NCI-H1417 (cell line): ENCODE data around the gene CHST11.

Source experiments
- DNase-seq, 3 experiments: peaks; one replicate each; lab custom pipeline; 2025; lab: John Stamatoyannopoulos, UW

The CHST11 gene

DNA sequence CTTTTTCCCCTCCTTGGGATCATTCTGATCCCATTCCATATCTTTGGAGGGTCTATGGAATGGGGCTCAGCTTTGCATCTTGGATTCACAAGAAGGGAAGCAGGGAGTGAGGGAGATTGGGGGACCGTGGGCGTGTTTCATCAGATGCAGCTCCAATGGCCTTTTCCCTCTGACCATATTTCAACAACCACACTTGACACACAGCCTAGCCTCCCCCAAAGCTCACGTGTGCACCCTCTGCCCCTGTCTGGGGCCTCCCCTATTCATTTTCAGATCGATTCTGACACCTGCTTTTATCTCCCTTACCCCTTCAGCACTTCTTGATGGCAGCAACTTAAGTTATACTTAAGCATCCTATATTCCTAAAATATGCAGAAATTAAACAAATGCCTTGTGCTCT, 126.6 kb downstream of the CHST11 start:
- DNase-seq = no peak

DNA sequence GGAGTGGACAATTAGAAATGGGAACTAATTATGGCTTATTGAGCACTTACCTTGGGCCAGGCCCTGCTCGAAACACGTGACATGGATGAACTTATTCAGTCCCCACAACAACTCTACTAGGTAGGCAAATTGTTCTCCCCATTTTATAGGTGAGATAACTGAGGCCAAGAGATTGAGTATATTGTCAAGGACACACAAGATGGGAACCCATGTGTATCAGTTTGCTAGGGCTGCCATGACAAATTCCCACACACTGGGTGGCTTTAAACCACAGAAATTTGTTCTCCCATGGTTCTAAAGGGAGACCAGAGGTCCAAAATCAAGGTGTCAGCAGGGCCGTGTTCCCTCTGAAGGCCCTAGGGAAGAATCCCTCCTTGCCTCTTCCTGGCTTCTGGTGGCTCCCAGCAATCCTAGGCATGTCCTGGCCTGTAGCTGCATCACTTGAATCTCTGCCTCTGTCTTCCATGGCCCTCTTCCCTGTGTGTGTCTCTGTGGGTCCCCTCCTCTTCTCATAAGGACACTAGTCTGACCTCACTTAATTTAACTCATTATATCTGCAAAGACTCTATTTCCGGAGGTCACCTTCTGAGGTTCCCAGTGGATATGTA, 128.8 kb downstream of the CHST11 start:
- no peak for DNase-seq

DNA sequence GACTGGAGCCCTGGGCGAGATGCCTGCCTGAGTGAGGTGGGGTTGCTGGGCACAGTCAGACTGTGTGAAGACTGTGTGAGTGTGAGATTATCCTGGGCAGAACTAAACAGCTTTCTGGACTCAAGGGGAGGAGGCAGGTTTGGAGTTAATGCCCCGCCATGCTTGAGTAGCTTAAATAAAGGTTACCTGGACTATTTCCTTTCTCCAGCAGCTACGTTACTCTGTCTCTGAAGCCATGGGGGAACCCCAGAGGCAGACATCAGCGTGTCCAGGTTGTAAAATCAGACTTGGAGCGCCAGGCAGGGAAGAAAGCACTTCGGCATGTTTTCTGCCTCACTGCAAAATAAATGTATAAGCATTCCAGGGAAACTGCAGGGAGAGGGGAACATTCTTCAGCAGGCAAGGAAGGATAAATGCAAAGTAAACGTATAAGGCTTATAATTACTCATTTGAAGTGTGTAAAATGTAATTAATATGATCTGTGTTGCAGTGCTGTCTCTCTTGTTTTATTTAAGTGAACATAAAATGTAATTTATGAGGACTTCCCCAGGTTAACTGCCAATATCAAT, 129.7 kb downstream of the CHST11 start:
- peak in 2 of 3 experiments; percentile 32 to 37 for DNase-seq

DNA sequence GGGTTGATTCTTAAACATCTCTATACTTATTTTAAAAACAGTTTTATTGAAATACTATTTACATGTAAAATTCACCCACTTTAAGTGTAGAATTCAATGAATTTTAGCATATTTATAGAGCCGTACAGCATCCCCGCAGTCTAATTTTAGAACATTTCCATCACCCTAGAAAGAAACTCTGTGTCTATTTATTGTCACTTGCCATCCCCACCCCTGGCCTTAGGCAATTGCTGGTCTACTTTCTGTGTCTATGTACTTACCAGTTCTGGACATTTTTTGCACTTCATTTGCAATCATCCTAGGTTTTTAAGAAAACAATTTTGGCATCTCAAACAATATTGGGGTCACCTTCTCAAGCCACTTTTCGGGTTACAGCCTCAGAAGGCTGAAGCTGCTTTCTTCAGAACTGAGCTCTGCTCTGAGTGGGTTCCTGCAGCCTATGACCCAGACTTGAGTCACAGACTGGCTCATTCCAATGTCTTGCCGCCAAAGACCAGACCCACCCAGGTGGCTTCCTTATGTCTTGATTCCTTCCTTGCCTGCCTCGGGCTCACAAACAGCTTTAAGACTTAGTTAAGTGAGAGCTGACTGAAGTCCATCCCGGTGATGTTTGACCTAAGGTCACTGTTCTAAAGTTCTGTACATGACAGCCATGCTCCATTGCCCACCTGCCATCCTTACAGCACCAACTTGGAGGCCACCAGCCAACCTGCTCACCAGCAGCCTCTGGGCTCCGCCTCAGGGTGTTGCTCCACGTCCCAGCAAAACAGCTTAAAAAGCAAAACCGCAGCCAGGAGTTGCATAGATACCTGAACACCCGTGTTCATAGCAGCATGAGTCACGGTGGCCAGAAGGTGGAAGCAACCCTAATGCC, 131.5 kb downstream of the CHST11 start:
- DNase-seq = no peak

DNA sequence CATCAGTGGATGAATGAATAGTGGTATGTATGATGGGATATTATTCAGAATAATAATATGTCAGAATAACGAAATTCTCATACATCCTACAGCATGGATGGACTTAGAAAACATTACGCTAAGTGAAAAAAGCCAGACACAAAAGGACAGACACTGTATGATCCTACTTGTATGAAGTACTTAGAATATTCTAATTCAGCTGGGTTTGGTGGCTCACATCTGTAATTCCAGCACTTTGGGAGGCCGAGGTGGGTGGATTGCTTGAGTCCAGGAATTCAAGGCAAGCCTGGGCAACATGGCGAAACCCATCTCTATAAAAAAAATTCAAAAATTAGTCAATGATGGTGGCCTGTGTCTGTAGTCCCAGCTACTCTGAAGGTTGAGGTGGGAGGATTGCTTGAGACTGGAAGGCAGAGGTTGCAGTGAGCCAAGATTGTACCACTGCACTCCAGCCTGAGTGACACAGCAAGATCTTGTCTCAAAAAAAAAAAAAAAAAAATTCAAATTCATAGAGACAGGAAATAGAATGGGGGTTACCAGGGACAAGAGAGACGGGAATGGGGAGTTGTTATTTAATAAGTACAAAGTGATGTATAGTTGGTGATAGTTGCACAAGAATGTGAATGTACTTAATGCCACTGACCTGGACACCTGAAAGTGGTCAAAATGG, 132.3 kb downstream of the CHST11 start:
- DNase-seq = no peak

DNA sequence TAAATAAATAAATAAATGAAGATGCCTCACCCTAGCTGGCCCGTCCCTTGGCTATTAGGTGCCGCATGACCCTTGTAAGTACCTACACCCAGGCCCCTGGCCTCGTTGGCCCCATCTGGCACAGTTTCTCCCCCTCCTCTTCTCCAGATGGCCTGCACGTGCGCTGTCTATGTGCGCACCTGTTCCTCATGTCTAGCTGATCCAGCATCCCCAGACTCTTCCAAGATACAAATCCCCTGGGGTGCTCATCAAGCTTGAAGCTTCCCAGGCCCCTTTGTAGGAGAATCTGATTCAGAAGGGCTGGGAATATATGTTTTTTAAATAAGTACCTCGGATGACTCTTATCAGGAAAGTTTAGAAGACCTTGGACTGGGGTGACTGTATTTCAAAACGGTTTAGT, 133.3 kb downstream of the CHST11 start:
- DNase-seq = no peak

DNA sequence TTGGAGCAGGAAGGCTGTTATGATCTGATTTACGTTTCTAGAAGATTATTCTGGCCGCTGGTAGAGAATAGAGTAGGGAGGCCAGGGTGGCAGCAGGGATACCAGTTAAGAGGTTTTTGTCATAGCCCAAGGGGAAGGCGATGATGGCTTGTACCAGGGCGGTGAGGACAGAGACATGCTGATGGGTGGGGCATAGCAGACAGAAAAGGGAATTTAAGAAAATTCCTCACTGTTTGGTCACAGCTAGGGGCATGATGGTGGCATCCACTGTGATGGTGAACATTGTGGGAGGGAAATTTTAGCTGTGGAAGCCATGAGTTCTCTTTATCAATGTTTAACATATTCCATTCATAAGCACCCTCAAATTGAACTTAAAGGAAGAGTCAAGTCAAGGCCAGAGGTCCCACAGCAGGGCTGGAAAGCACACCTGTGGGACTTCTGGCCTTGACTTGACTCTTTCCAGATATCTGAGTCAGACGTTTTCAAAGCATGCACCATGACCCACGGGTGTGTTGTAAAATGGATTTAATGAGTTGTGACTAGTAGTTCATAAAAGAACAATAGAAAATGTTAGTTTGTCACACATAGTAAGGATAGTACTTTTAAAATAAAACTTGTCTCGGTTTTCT, 134.6 kb downstream of the CHST11 start:
- no peak for DNase-seq

DNA sequence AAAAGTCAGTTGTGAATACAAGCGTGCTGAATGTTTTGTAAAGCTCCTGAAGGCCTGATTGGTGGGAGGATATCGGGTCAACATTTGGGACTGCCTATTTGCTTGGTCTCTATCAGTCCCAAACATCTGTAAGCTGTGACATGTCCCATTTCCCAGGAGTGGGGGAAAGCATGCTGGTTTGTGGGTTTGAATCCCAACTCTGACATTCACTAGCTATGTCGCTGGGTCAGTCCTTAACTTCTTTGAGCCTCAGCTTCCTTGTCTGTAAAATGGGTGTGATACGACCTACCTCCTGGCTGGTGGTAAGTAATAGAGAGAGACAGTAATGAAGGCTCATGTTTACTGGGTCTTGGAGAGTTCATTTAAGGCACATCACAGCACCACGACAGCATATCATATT, 136.7 kb downstream of the CHST11 start:
- DNase-seq = no peak

DNA sequence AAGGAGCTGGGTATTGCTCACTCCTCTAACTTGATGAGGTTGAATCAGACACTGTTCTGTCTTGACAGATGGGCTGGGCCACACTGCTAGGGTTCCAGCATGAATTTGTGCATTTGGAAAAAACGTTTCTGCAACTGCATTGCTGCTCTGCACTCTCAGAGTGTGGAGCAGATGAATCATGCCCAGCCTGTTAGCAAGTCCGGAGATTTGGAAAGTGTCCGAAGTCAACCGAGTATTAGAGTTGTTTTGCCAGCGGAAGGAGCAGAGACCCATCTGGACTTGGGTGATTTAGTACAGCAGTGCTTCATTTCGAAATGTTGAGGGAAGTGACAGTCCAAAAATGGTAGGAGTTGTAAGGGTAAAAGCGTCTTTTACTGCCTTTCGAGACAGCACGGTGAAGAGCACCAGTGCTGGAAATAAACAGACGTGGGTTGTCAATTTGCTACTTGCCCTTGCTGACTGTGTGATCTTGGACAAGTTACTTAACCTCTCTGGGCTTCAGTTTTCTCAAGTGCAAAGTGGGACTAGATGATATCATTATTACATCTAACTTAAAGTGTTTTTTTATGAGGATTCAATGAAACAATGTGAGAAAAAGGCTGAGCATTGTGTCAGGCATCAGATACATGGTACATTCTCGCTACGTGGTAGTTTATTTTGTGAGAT, 139.5 kb downstream of the CHST11 start:
- DNase-seq = no peak

DNA sequence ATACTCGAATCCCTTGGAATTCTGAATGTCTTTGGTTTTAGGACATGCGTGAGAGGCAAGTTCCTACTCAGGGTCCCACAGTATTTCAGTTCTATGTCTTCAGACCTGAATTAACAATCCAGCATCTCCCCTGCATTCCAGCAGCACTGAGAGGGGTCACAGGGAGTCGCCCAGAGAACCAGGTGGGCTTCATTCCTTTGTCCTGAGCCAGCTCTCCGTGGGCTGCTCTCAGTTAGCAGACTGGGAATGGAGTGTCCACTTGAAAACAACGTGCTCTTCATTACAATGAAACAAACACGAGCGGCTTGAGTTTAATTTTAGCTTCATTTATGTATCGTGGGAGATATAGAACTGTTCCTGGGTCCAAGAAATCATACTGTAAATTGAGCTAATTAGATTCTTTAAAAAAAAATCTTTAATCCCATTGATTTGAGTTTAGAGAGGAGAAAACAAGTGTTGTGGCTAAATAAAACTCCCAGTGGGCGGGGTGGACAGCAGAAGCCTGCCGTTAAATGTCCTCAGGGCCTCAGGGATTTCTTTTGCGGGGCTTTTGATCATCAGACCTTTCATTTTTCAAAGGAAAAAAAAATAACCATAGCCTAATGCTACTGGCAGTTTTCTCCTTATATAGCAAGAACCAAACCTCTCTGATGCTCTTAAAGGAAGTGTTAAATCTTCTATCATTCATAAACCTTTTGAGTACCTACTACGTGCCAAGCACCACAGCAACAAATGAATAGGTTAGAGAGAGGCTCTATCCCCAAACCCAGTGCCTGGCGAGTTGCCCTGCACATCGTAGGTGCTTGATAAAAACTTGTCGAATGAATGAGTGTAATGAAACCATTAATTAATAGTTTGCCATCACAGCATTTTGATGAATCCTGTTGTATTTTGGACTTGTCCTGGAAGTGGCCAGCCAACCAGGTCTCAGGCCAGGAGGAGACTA, 140.4 kb downstream of the CHST11 start:
- no peak for DNase-seq

DNA sequence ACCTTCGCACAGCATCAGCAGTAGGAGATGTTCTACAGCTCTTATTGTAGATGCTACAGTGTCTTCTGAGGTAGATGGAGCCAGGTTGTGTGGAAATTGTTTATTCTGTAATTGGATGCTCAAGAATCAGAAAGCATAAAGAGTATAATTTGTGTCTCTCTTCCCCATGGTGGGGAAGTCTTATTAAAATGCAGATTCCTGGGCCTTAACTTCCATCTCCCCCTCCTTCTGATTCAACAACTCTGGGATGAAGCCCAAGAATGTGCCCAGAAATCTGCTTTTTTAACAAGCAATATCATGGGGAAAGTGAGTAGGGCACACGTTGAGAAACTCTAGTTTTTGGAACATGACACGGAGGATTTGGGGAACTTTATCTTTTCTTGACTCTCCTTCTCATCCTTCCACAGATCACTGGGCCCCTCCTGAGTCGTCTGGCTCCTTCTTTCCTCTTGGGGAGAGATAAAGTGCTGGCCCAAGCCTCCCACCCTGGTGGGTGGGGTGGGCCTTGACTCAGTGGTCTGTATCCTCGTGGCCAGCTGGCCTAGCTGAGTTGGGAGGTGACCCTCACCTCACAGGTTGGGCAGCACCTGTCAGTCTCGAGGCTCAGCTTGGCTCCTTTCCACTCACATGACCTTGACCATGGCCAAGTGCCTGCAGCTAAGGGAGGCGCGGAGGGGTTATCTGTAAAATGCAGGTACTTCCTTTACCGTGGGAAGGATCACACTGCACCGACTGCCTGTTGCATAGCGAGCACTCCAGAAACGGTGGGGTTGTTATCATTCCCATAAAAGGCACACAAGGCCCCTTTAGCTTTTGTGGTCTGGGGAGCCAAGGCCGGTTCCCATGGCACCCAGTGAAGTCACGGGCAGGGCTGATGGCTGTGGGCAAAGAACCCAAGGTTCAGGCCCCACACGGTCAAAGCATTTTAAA, 141.9 kb downstream of the CHST11 start:
- no peak for DNase-seq

DNA sequence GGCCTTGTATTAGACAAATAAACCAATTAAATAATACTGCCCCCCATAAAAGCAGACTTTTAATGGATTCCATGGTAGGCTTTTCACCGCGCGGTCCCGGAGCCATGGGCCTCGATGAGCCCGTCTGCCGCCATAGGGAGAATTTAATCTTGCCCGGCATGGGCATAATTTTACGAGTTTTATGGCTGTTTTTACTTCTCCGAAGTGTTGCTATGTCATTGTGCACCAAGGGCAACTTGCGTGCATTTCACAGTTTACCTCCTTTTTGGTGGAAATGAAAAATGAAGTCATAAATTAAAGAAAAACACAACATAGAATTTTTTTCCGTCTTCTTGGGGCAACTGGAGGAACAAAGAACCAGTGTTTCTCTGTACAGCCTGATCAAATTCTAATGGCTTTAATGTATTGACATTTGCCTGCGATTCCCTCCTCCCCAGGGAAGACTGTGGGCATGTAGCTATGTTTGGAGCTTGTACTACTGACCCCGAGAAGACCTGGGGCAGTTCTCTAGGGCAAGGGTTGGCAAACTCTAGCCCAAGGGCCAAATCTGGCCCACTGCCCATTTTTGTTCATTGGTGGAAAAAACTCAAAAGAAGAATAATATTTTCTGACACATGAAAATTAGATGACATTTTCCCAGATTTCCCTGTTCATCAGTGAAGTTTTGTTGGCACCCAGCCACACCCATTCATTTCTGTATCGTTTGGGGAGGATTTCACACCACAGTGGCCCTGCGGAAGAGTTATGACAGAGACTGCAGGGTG, 142.7 kb downstream of the CHST11 start:
- DNase-seq = no peak

DNA sequence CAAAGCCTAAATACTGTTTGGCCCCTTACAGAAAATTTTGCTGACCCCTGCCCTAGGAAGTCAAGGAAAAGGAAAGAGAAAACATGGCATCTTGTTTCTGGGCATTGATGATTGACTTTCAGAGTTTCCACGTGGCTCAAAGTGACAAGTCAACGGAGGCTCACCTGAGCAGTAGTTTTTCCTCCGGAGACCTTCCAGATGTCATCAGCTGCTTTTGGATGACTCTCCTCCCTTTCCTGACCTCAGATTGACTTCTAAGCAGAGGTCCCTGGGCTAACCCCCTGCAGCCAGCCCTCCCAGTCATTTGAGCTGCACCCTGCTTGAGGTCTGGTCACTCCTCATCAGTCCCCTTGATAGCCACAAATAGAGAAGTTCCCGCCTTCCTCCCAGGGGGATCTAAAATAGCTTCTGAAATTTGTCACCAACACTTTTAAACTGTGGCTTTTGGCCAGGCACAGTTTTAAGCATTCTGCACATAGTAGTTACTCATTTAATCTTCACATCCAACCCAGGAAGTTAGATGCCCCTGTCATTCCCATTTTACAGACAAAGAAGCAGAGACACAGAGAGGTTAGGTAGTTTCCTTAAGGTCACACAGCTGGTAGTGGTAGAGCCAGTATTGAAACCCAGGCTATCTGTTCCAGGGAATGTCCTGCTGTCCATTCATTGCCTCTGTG, 143.4 kb downstream of the CHST11 start:
- DNase-seq = no peak

DNA sequence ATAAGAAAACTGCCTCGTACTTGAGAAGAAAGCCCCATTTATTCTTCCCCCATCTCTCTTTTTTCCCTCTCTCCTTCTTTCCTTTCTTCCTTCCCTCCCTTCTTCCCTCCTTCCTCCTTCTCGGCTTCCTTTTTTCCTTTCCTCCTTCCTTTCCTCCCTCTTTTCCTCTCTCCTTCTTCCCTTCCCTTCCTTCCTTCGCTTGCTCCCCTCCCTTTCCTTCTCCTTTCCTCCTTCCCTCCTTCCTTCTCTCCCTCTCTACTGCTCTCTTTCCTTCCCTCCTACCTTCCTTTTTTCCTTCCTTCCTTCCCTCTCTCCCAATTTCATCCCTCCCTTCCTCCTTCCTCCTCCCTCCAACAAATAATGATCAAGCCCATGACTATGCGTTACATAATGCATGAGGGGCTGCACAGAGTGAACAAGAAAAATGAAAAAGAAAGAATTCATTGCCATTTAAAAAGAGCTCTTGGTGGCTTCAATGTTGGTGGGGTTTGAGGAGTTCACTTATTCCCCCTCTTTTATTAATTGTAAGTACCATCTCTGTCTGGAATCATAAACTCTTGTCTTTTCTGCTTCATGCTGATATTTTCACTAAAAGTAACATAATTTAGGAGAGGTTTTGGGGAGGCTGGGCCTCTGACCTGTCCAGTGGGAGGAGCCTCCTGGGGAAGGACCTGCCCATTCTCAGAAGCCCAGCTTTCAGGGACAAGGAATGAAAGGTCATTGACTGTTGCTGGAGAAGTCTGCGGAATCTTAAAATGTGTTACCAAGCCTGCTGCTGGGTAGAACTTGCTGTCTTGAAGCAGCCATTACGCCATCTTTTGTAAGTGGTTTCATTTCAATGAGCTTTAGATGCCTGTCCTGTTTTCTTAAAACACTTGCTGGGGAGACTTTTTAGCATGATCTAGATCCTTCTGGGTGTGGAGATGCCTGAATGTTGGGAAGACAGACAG, 144.3 kb downstream of the CHST11 start:
- no peak for DNase-seq

DNA sequence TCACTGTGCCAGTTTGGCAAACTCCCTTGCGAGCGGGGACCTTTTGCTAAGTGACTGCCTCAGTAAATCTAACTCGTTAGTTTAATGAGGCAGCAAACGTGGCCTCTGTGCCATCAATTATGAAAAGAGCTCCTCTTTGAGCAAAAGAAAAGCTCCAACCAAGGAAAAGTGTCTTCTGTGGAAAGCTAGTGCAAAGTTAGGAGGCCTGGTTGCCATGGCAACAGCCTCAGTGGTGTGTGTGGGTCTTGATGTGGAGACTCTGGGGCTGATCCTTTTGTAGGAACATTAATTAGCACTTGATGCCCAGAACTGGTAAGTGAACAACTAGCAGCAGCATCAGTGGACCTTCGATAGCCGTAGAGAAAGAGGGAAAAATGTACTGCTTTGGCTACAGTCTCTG, 145.7 kb downstream of the CHST11 start:
- peak in 1 of 3 experiments; percentile 35 for DNase-seq

DNA sequence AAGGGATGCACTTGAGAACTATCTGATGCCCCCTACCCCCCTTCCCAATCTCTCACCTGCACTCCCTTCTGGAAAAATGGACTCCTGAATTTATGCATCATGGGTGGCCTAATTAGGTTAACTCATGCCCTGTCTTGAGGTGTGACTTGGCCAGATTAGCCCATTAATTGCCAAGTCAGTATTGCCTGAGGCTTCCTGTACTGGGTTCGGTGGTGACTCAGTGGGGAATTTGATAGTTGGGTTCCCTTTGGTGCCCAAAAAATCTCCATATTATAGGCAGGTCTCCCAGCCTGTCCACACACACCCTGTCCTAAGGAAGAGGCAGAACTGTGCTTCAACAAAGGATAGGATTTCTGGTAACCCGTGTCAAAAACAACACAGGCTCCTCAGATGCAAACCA, 146.1 kb downstream of the CHST11 start:
- no peak for DNase-seq

DNA sequence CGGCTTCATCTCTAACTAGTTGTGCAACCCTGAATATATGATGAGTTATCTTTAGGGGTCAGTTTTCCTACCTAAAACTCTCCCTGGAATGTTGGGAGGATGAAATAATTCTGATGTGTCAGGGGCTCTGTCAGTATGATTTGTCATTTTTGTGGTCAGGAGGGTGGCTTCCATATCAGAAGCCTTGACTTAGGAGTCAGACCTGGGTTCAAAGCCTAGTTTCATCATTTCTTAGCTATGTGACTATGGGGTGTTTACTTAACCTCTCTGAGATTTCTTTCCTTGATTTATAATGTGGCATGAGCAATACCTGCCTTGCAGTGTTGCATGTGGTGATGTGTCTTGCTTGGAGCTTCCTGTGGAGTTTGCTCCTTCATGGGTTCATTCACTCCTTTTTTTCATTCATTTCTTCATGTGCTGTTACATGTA, 146.8 kb downstream of the CHST11 start:
- DNase-seq = no peak
